Ectodermal cell (in vitro differentiated cells): ENCODE measurements around the gene DHRS4L2.
"Not testable (repeated sequence)": the region's sequence is repeated elsewhere in the genome, so short reads cannot be mapped to it uniquely, and the experiment has no call there.

Experiments used
- H3K27ac ChIP-seq: 2 replicates; pipeline ENCODE4 v1.7.0; 2013; ENCODE audit warnings: mild to moderate bottlenecking, low read depth, low read length; ENCODE audit not compliant: insufficient read depth, poor library complexity, severe bottlenecking
- H3K27me3 ChIP-seq: 2 replicates; pipeline ENCODE4 v1.7.0; 2013; ENCODE audit warnings: mild to moderate bottlenecking, low read length; ENCODE audit not compliant: insufficient read depth, control insufficient read depth, poor library complexity, severe bottlenecking
- H3K36me3 ChIP-seq: one replicate; pipeline ENCODE4 v1.7.0; 2013; ENCODE audit warnings: low read length; ENCODE audit not compliant: control insufficient read depth, insufficient read depth
- H3K4me1 ChIP-seq: one replicate; pipeline ENCODE4 v1.7.0; 2013; ENCODE audit warnings: low read length; ENCODE audit not compliant: control insufficient read depth, insufficient read depth
- H3K4me3 ChIP-seq: 2 replicates; pipeline ENCODE4 v1.7.0; 2013; ENCODE audit warnings: low read depth, low read length, control low read depth; ENCODE audit not compliant: insufficient read depth
- H3K9me3 ChIP-seq: 2 replicates; pipeline ENCODE4 v1.7.0; 2013; ENCODE audit warnings: mild to moderate bottlenecking, low read length, moderate library complexity; ENCODE audit not compliant: control insufficient read depth
- WGBS, 2 experiments: methylation state at CpG; one replicate each; pipeline ENCODE4 v1.1.7; 2013; ENCODE audit warnings: missing lambda C conversion rate in 2 of 2; 5-methylcytosine and 5-hydroxymethylcytosine counted together

The DHRS4L2 gene

GRCh38 chr14:24018978-24019377 lies 30.2 kb downstream of the DHRS4L2 start:
- H3K4me1 ChIP-seq, H3K36me3 ChIP-seq, H3K9me3 ChIP-seq, H3K27me3 ChIP-seq, H3K4me3 ChIP-seq, H3K27ac ChIP-seq: not testable (repeated sequence)

- not testable (repeated sequence) for H3K27ac ChIP-seq, H3K9me3 ChIP-seq
These were observed 31.2 kb downstream of the DHRS4L2 start for GRCh38 chr14:24019944-24020343.

GRCh38 chr14:24020520-24020919 lies 31.8 kb downstream of the DHRS4L2 start:
- H3K9me3 ChIP-seq, H3K4me3 ChIP-seq, H3K36me3 ChIP-seq, H3K27ac ChIP-seq, H3K27me3 ChIP-seq, H3K4me1 ChIP-seq: not testable (repeated sequence)
- 81 to 87% methylated on average over 2 of the region's 3 CpGs for whole genome bisulfite sequencing, 2 experiments

More at GRCh38 chr14:24019944-24020343, 31.2 kb downstream of the DHRS4L2 start:
- not testable (repeated sequence) for H3K36me3 ChIP-seq, H3K4me3 ChIP-seq, H3K27me3 ChIP-seq, H3K4me1 ChIP-seq
- 27 to 34% methylated on average over 2 of the region's 2 CpGs for WGBS, 2 experiments

- not testable (repeated sequence) for H3K9me3 ChIP-seq, H3K27ac ChIP-seq, H3K4me1 ChIP-seq, H3K27me3 ChIP-seq, H3K4me3 ChIP-seq, H3K36me3 ChIP-seq
- 89 to 94% methylated on average over 3 of the region's 3 CpGs for WGBS, 2 experiments
These were observed 36.2 kb downstream of the DHRS4L2 start for GRCh38 chr14:24024939-24025418.

- H3K4me1 ChIP-seq, H3K27me3 ChIP-seq, H3K27ac ChIP-seq, H3K4me3 ChIP-seq, H3K9me3 ChIP-seq, H3K36me3 ChIP-seq: not testable (repeated sequence)
- WGBS, 2 experiments: 91 to 95% methylated on average over 2 of the region's 3 CpGs
These were observed 41.0 kb downstream of the DHRS4L2 start for GRCh38 chr14:24029687-24030086.

- H3K36me3 ChIP-seq, H3K9me3 ChIP-seq, H3K27ac ChIP-seq, H3K27me3 ChIP-seq, H3K4me3 ChIP-seq, H3K4me1 ChIP-seq: not testable (repeated sequence)
- WGBS, 2 experiments: 77 to 89% methylated on average over 2 of the region's 2 CpGs
These were observed 42.6 kb downstream of the DHRS4L2 start for GRCh38 chr14:24031331-24031730.

- H3K9me3 ChIP-seq: no peaks in the 10 kb centered on the region
- no peaks in the 10 kb centered on the region for H3K36me3 ChIP-seq
- 88 to 89% methylated on average over 2 of the region's 2 CpGs for WGBS, 2 experiments
- no peak overlapping the region for H3K27ac ChIP-seq
- no peaks in the 10 kb centered on the region for H3K4me1 ChIP-seq
- H3K4me3 ChIP-seq: no peak overlapping the region
- H3K27me3 ChIP-seq: no peaks in the 10 kb centered on the region
These were observed 44.1 kb downstream of the DHRS4L2 start for GRCh38 chr14:24032727-24033418.

GRCh38 chr14:24035769-24036168 lies 47.0 kb downstream of the DHRS4L2 start:
- not testable (repeated sequence) for H3K27ac ChIP-seq, H3K9me3 ChIP-seq, H3K36me3 ChIP-seq, H3K27me3 ChIP-seq, H3K4me1 ChIP-seq
- WGBS, 2 experiments: 55 to 76% methylated on average over 3 of the region's 4 CpGs
- H3K4me3 ChIP-seq: peak overlapping the region; percentile 53

GRCh38 chr14:24036169-24036962 lies 47.6 kb downstream of the DHRS4L2 start:
- H3K4me1 ChIP-seq: no peaks in the 10 kb centered on the region
- no peaks in the 10 kb centered on the region for H3K36me3 ChIP-seq
- WGBS, 2 experiments: 0 to 1% methylated on average over 50 of the region's 50 CpGs
- H3K4me3 ChIP-seq: peak overlapping the region; percentile 53
- H3K27ac ChIP-seq: peak overlapping the region; percentile 53
- H3K9me3 ChIP-seq: no peaks in the 10 kb centered on the region
- H3K27me3 ChIP-seq: no peaks in the 10 kb centered on the region

- not testable (repeated sequence) for H3K9me3 ChIP-seq, H3K27me3 ChIP-seq, H3K4me1 ChIP-seq, H3K27ac ChIP-seq, H3K36me3 ChIP-seq
- peak overlapping the region; percentile 53 for H3K4me3 ChIP-seq
- whole genome bisulfite sequencing, 2 experiments: 48 to 61% methylated on average over 9 of the region's 10 CpGs
These were observed 48.4 kb downstream of the DHRS4L2 start for GRCh38 chr14:24036963-24037657.
